Measurements from ENCODE around the gene IFI35.

IFI35 gene

DNA sequence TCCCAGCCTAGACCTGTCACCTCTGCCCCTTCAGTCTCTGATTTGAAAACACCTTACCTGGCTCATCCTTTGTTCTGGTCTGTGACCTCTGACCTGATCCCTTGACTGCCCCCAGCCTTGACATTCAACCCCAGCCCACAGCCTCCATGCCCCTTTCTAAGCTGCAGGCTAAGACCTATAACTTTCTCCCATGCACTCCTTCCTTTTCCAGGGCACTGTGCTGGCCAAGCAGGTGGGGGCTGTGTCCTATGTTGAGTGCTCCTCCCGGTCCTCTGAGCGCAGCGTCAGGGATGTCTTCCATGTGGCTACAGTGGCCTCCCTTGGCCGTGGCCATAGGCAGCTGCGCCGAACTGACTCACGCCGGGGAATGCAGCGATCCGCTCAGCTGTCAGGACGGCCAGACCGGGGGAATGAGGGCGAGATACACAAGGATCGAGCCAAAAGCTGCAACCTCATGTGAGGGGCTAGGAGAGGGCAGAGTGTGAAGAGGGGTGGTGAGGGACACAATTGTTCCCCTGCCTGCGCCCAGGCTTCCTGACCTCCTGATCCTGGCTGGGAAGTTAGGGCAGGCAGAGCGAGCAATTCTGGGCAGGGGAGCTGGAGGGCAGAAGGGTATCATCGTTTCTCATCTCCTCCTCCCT lies 21.8 kb downstream of the IFI35 start:
- no peak for ATAC-seq (ENCODE audit: insufficient read depth, low read depth)
- Histone ChIP-seq H3K9me3 (ENCODE audit: insufficient read depth, low read length, severe bottlenecking) (no peaks in the 10 kb centered on the region), H3K27me3 (ENCODE audit: insufficient read depth, low read length, poor library complexity) (no peaks in the 10 kb centered on the region), H3K4me2 (ENCODE audit: insufficient read depth, low read length) (no peak overlapping the region), H3K79me2 (ENCODE audit: insufficient read depth, low read length) (no peaks in the 10 kb centered on the region), H2AFZ (ENCODE audit: low read depth, low read length) (no peak overlapping the region), H3K36me3 (ENCODE audit: insufficient read depth, low read length) (no peaks in the 10 kb centered on the region), H4K20me1 (ENCODE audit: insufficient read depth, low read length) (no peaks in the 10 kb centered on the region), H3K27ac (ENCODE audit: low read length) (no peak overlapping the region), H3K9ac (ENCODE audit: low read depth, low read length) (no peak overlapping the region), H3K4me3 (ENCODE audit: low read depth in 1 of 2, low read length in 2 of 2) (no peak overlapping the region), H3K4me1 (ENCODE audit: insufficient read depth, low read length) (peaks cover 12% of the 10 kb centered on the region)
- no peak for DNase-seq
- TF ChIP-seq EZH2 (IDR thresholded peaks at IDR 0.05; ENCODE audit: borderline replicate concordance, low read depth, low read length, severe bottlenecking) = no peak
- TF ChIP-seq, protein P1, sequence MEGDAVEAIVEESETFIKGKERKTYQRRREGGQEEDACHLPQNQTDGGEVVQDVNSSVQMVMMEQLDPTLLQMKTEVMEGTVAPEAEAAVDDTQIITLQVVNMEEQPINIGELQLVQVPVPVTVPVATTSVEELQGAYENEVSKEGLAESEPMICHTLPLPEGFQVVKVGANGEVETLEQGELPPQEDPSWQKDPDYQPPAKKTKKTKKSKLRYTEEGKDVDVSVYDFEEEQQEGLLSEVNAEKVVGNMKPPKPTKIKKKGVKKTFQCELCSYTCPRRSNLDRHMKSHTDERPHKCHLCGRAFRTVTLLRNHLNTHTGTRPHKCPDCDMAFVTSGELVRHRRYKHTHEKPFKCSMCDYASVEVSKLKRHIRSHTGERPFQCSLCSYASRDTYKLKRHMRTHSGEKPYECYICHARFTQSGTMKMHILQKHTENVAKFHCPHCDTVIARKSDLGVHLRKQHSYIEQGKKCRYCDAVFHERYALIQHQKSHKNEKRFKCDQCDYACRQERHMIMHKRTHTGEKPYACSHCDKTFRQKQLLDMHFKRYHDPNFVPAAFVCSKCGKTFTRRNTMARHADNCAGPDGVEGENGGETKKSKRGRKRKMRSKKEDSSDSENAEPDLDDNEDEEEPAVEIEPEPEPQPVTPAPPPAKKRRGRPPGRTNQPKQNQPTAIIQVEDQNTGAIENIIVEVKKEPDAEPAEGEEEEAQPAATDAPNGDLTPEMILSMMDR (IDR thresholded peaks at IDR 0.05; ENCODE audit: borderline replicate concordance, extremely low read depth, low read length, poor library complexity, severe bottlenecking) = no peak

GRCh38 chr17:43030137-43030767 lies 23.7 kb downstream of the IFI35 start:
- Histone ChIP-seq H3K4me2 (ENCODE audit: insufficient read depth, low read length) (no peak overlapping the region), H2AFZ (ENCODE audit: low read depth, low read length) (no peak overlapping the region), H3K9me3 (ENCODE audit: insufficient read depth, low read length, severe bottlenecking) (no peaks in the 10 kb centered on the region), H3K9ac (ENCODE audit: low read depth, low read length) (no peak overlapping the region), H4K20me1 (ENCODE audit: insufficient read depth, low read length) (no peaks in the 10 kb centered on the region), H3K36me3 (ENCODE audit: insufficient read depth, low read length) (no peaks in the 10 kb centered on the region), H3K27me3 (ENCODE audit: insufficient read depth, low read length, poor library complexity) (no peaks in the 10 kb centered on the region), H3K27ac (ENCODE audit: low read length) (no peak overlapping the region), H3K79me2 (ENCODE audit: insufficient read depth, low read length) (no peaks in the 10 kb centered on the region), H3K4me3 (ENCODE audit: low read depth in 1 of 2, low read length in 2 of 2) (no peak overlapping the region), H3K4me1 (ENCODE audit: insufficient read depth, low read length) (peaks cover 3% of the 10 kb centered on the region; the same call in 1 of the 2 replicates)
- TF ChIP-seq, protein P1 (IDR thresholded peaks at IDR 0.05; ENCODE audit: borderline replicate concordance, extremely low read depth, low read length, poor library complexity, severe bottlenecking) = no peak
- TF ChIP-seq EZH2 (IDR thresholded peaks at IDR 0.05; ENCODE audit: borderline replicate concordance, low read depth, low read length, severe bottlenecking) = no peak
- DNase-seq (no peak), ATAC-seq (ENCODE audit: insufficient read depth, low read depth) (no peak)

DNA sequence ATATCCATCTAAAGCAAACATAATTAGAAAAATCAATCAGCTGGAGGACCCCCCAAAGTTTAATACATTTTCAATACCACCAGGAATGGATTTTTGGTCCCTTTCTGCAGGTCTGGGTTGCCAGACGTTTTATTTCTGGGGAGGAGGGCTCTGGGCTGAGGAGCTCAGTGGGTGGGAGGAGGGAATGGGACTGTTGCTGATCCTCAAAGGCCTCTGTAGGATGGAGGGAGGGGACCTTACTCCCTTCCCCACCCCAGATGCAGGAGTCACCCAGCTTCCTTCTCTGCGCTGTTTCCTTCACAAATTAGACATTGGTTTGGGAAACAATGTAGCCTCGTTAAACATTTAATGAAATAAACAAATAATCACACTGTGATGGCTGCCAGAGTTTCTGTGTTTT lies 25.1 kb downstream of the IFI35 start:
- H3K4me2 ChIP-seq (ENCODE audit: insufficient read depth, low read length) = no peak overlapping the region
- no peak overlapping the region for H3K27ac ChIP-seq (ENCODE audit: low read length)
- H3K9ac ChIP-seq (ENCODE audit: low read depth, low read length) = no peak overlapping the region
- H3K9me3 ChIP-seq (ENCODE audit: insufficient read depth, low read length, severe bottlenecking) = no peaks in the 10 kb centered on the region
- TF ChIP-seq, protein P1 (IDR thresholded peaks at IDR 0.05; ENCODE audit: borderline replicate concordance, extremely low read depth, low read length, poor library complexity, severe bottlenecking) = no peak
- TF ChIP-seq EZH2 (IDR thresholded peaks at IDR 0.05; ENCODE audit: borderline replicate concordance, low read depth, low read length, severe bottlenecking) = no peak
- DNase-seq = no peak
- H2AFZ ChIP-seq (ENCODE audit: low read depth, low read length) = no peak overlapping the region
- H3K27me3 ChIP-seq (ENCODE audit: insufficient read depth, low read length, poor library complexity) = no peaks in the 10 kb centered on the region
- no peaks in the 10 kb centered on the region for H4K20me1 ChIP-seq (ENCODE audit: insufficient read depth, low read length)
- no peaks in the 10 kb centered on the region for H3K79me2 ChIP-seq (ENCODE audit: insufficient read depth, low read length)
- no peak for ATAC-seq (ENCODE audit: insufficient read depth, low read depth)
- no peaks in the 10 kb centered on the region for H3K4me1 ChIP-seq (ENCODE audit: insufficient read depth, low read length)
- H3K4me3 ChIP-seq (ENCODE audit: low read depth in 1 of 2, low read length in 2 of 2) = no peak overlapping the region
- H3K36me3 ChIP-seq (ENCODE audit: insufficient read depth, low read length) = no peaks in the 10 kb centered on the region

All from DND-41 (cell line).